Endothelial cell of umbilical vein (primary cell): ENCODE measurements around the gene TOX4. TPM values are rescaled to one million over a fixed set of nuclear protein-coding genes. Genes with fewer than 3 reads are reported as not detected.

Source experiments
- BruUV-seq: library from RNA; stranded (reverse); fragments of 400-500 nt; replicated peaks from 2 replicates; lab custom pipeline; 2021; lab: Mats Ljungman, UMichigan
- CTCF ChIA-PET: fragments of 300-600, 350-600 bp; sonication (Branson Sonifier 250); formaldehyde crosslinking; loops from one replicate; lab custom pipeline; 2021; ENCODE audit warnings: antibody characterized with exemption, inconsistent platforms; lab: Charles Lee
- POLR2A ChIA-PET: fragments of 300-600, 350-600 bp; sonication (Branson Sonifier 250); formaldehyde crosslinking; loops from one replicate; lab custom pipeline; 2021; ENCODE audit warnings: antibody characterized with exemption, inconsistent platforms; lab: Charles Lee
- DNase-seq: peaks from one replicate; pipeline ENCODE4 v3.0.0-alpha.2; 2011; ENCODE audit warnings: low read depth, low spot score
- FAIRE-seq: peaks from 2 replicates; lab custom pipeline; 2011; peaks lifted over from hg19 to GRCh38; lab: Jason Lieb, UNC
- H2AFZ ChIP-seq: 2 replicates; pipeline ENCODE4 v1.6.0; 2012; ENCODE audit warnings: low read depth, low read length, control low read depth, inconsistent platforms
- H3K27ac ChIP-seq: 2 replicates; pipeline ENCODE4 v1.5.1; 2011; ENCODE audit warnings: low read depth, mild to moderate bottlenecking, control low read depth, low read length, moderate library complexity; ENCODE audit not compliant: insufficient read depth
- H3K27me3 ChIP-seq, 2 experiments: 2 replicates each; pipeline versions ENCODE4 v1.6.0 to v1.6.1; 2011; ENCODE audit warnings: low read length in 2 of 2, mixed read lengths in 1 of 2; ENCODE audit not compliant: control insufficient read depth in 2 of 2, insufficient read depth in 2 of 2
- H3K36me3 ChIP-seq, 2 experiments: 2 replicates in 1 of 2; 3 replicates in 1 of 2; pipeline ENCODE4 v1.5.1; 2011; ENCODE audit warnings: low read length in 2 of 2, mild to moderate bottlenecking in 1 of 2, moderate library complexity in 1 of 2; ENCODE audit not compliant: control insufficient read depth in 2 of 2, insufficient read depth in 2 of 2; ENCODE audit errors: extremely low read depth in 1 of 2
- H3K4me1 ChIP-seq: 3 replicates; pipeline ENCODE4 v1.5.1; 2011; ENCODE audit warnings: mild to moderate bottlenecking, low read length; ENCODE audit not compliant: control insufficient read depth, insufficient read depth; ENCODE audit errors: extremely low read depth
- H3K4me2 ChIP-seq: 2 replicates; pipeline ENCODE4 v1.6.1; 2011; ENCODE audit warnings: low read length, control low read depth, mixed read lengths; ENCODE audit not compliant: insufficient read depth
- H3K4me3 ChIP-seq, 3 experiments: fragments of 200-600 bp in 1 of 3; sonication (generic), shearing (Covaris generic) in 1 of 3; replicated peaks in 1 of 3; 2 replicates each; pipeline ENCODE4 v1.5.1; 2011 to 2016; ENCODE audit warnings: control low read depth in 3 of 3, low read length in 3 of 3, mild to moderate bottlenecking in 2 of 3, inconsistent platforms in 1 of 3, low read depth in 1 of 3, moderate library complexity in 1 of 3; ENCODE audit not compliant: insufficient read depth in 1 of 3
- H3K79me2 ChIP-seq: 2 replicates; pipeline ENCODE4 v1.6.0; 2012; ENCODE audit warnings: low read length, inconsistent platforms; ENCODE audit not compliant: control insufficient read depth, insufficient read depth
- H3K9ac ChIP-seq: replicated peaks from 2 replicates; pipeline ENCODE3; 2011; ENCODE audit warnings: low read length, control low read depth; ENCODE audit not compliant: insufficient read depth; ENCODE audit errors: extremely low read depth
- H3K9me1 ChIP-seq: replicated peaks from 3 replicates; pipeline ENCODE4 v1.6.0; 2011; ENCODE audit warnings: mild to moderate bottlenecking, low read length; ENCODE audit not compliant: control insufficient read depth, insufficient read depth; ENCODE audit errors: extremely low read depth
- H3K9me3 ChIP-seq: replicated peaks from 2 replicates; pipeline ENCODE4 v1.5.1; 2012; ENCODE audit warnings: low read length, inconsistent platforms; ENCODE audit not compliant: control insufficient read depth, insufficient read depth
- H4K20me1 ChIP-seq: replicated peaks from 2 replicates; pipeline ENCODE3; 2011; ENCODE audit warnings: mild to moderate bottlenecking, low read length; ENCODE audit not compliant: control insufficient read depth, insufficient read depth; ENCODE audit errors: extremely low read depth
- CTCF ChIP-seq, 2 donors: IDR thresholded peaks; 1 replicate in 1 of 2; 2 replicates in 1 of 2; pipeline ENCODE4 v1.5.1; 2011; ENCODE audit warnings: low read length in 2 of 2, mild to moderate bottlenecking in 2 of 2, moderate library complexity in 2 of 2, control low read depth in 1 of 2, inconsistent platforms in 1 of 2, low read depth in 1 of 2; ENCODE audit not compliant: insufficient read depth in 1 of 2; ENCODE audit errors: extremely low read depth in 1 of 2
- EZH2 ChIP-seq: IDR thresholded peaks from 2 replicates; pipeline ENCODE4 v1.6.1; 2012; ENCODE audit warnings: borderline replicate concordance, low read depth, mild to moderate bottlenecking, moderate library complexity, low read length, inconsistent platforms; ENCODE audit not compliant: severe bottlenecking
- FOS ChIP-seq: IDR thresholded peaks from 2 replicates; pipeline ENCODE4 v1.6.1; 2011; ENCODE audit warnings: mild to moderate bottlenecking, low read length, moderate library complexity, borderline replicate concordance; ENCODE audit not compliant: insufficient read depth
- GATA2 ChIP-seq: IDR thresholded peaks from 2 replicates; pipeline ENCODE4 v1.7.0; 2011; ENCODE audit warnings: low read depth, mild to moderate bottlenecking, moderate library complexity, mixed read lengths, low read length; ENCODE audit not compliant: insufficient read length, insufficient read depth
- JUN ChIP-seq: IDR thresholded peaks from 2 replicates; pipeline ENCODE4 v1.6.1; 2011; ENCODE audit warnings: borderline replicate concordance, low read depth; ENCODE audit not compliant: insufficient read length, insufficient read depth
- MAX ChIP-seq: IDR thresholded peaks from 2 replicates; pipeline ENCODE4 v1.6.1; 2011; ENCODE audit not compliant: insufficient read depth, insufficient read length
- MYC ChIP-seq: IDR thresholded peaks from one replicate; pipeline ENCODE4 v1.6.1; 2011; ENCODE audit warnings: mild to moderate bottlenecking, low read depth, low read length
- POLR2A ChIP-seq: IDR thresholded peaks from 2 replicates; pipeline ENCODE4 v1.6.1; 2012; ENCODE audit warnings: low read depth, mild to moderate bottlenecking, control low read depth, low read length
- POLR2AphosphoS5 ChIP-seq: IDR thresholded peaks from 2 replicates; pipeline ENCODE4 v1.6.1; 2012; ENCODE audit warnings: low read depth, mild to moderate bottlenecking, control low read depth, low read length, moderate library complexity; ENCODE audit not compliant: insufficient read depth
- dilution Hi-C: fragments of 300-500 bp; cut with MboI; formaldehyde crosslinking; loops from one replicate; pipeline ENCODE4 v1.15.0; 2019; ENCODE audit warnings: low sequenced_read_pairs; ENCODE audit not compliant: extremely low pct_ligation_motif_present
- intact Hi-C: fragments of 100-400 bp; cut with micrococcal nuclease; formaldehyde crosslinking; loops from one replicate; pipeline ENCODE4 v1.10.0; 2022
- polyA plus RNA-seq, 4 experiments: library from polyadenylated mRNA; depleted of rRNA in 3 of 4; stranded (reverse) in 3 of 4; unstranded in 1 of 4; fragments of >200 nt; gene quantifications; 2 replicates each; pipeline versions ENCODE4 v1.2.1 to v1.2.3, GENCODE V29; 2011 to 2012; ENCODE audit warnings: missing spikeins in 1 of 4
- total RNA-seq: library from RNA; stranded (reverse); gene quantifications from 2 replicates; pipeline ENCODE4 v1.2.3, GENCODE V29; 2021

The TOX4 gene
- total and polyA plus RNA-seq, 2 donors (not counting 3 experiments of a cell fraction or from before 2014, with no cell fraction given): 67.4 to 78.4 TPM

GRCh38 chr14:21537090-21537424 is 60.1 kb downstream of the TOX4 start:
- no peaks in the 10 kb centered on the region for H3K9me1 ChIP-seq
- FAIRE-seq: no peak
- H3K9me3 ChIP-seq: no peaks in the 10 kb centered on the region
- no TSS peak for BruUV-seq
- DNase-seq: no peak
- dilution Hi-C loops: no loop called here
- H3K4me2 ChIP-seq: no peak overlapping the region
- H4K20me1 ChIP-seq: no peaks in the 10 kb centered on the region
- TF ChIP-seq JUN: no peak
- no peak for TF ChIP-seq MYC
- no peak for TF ChIP-seq FOS
- TF ChIP-seq MAX: no peak
- no peak for TF ChIP-seq POLR2AphosphoS5
- TF ChIP-seq POLR2A: no peak
- TF ChIP-seq EZH2: no peak
- no peak for TF ChIP-seq GATA2
- no peak for TF ChIP-seq CTCF (IDR thresholded peaks at IDR 0.05; ENCODE audit: extremely low read depth in 1 of 2, insufficient read depth in 1 of 2, low read depth in 1 of 2, low read length in 2 of 2)
- peaks cover 51 to 59% of the 10 kb centered on the region in 2 experiments for H3K27me3 ChIP-seq
- H3K9ac ChIP-seq: no peak overlapping the region
- no peak overlapping the region for H2AFZ ChIP-seq
- no peaks in the 10 kb centered on the region for H3K4me1 ChIP-seq
- no peaks in the 10 kb centered on the region for H3K79me2 ChIP-seq
- intact Hi-C loops: no loop called here
- H3K27ac ChIP-seq: no peak overlapping the region
- CTCF ChIA-PET: interaction anchor here (2.3 kb wide), 1 partner anchor 11 kb away, joined by 10 read pairs; the partner anchor contains the start of gene SALL2
- POLR2A ChIA-PET: no interaction called here
- H3K4me3 ChIP-seq: no peak overlapping the region
- no peaks in the 10 kb centered on the region for H3K36me3 ChIP-seq
